Astrocyte (in vitro differentiated cells and primary cell): ENCODE measurements around the gene RPS3A. TPM values are rescaled to one million over a fixed set of nuclear protein-coding genes. Genes with fewer than 3 reads are reported as not detected.

Experiments
- DNase-seq: peaks from one replicate; pipeline ENCODE4 v3.0.0-alpha.2; 2010; ENCODE audit warnings: low read depth
- FAIRE-seq: peaks from 2 replicates; lab custom pipeline; 2011; peaks lifted over from hg19 to GRCh38; lab: Jason Lieb, UNC
- H2AFZ ChIP-seq: 2 replicates; pipeline ENCODE4 v1.6.0; 2012; ENCODE audit warnings: low read depth, low read length, inconsistent platforms
- H3K27ac ChIP-seq: 2 replicates; pipeline ENCODE4 v1.5.1; 2011; ENCODE audit warnings: low read depth, low read length, inconsistent platforms
- H3K27me3 ChIP-seq: 2 replicates; pipeline ENCODE4 v1.6.0; 2011; ENCODE audit warnings: low read length, inconsistent platforms; ENCODE audit not compliant: insufficient read depth
- H3K36me3 ChIP-seq: 2 replicates; pipeline ENCODE4 v1.5.1; 2011; ENCODE audit warnings: low read length, inconsistent platforms; ENCODE audit not compliant: insufficient read depth
- H3K4me1 ChIP-seq: 2 replicates; pipeline ENCODE4 v1.5.1; 2011; ENCODE audit warnings: low read length, inconsistent platforms; ENCODE audit not compliant: insufficient read depth
- H3K4me2 ChIP-seq: 2 replicates; pipeline ENCODE4 v1.6.0; 2012; ENCODE audit warnings: low read length, inconsistent platforms
- H3K4me3 ChIP-seq: 2 replicates; pipeline ENCODE4 v1.5.1; 2011; ENCODE audit warnings: low read depth, mild to moderate bottlenecking, low read length, inconsistent platforms; ENCODE audit not compliant: insufficient read depth
- H3K79me2 ChIP-seq: 2 replicates; pipeline ENCODE4 v1.6.0; 2012; ENCODE audit warnings: mild to moderate bottlenecking, low read length, inconsistent platforms; ENCODE audit not compliant: insufficient read depth
- H3K9ac ChIP-seq: 2 replicates; pipeline ENCODE4 v1.6.0; 2012; ENCODE audit warnings: mild to moderate bottlenecking, low read length, inconsistent platforms
- H3K9me3 ChIP-seq: 2 replicates; pipeline ENCODE4 v1.5.1; 2012; ENCODE audit warnings: low read depth, mild to moderate bottlenecking, low read length, inconsistent platforms; ENCODE audit not compliant: insufficient read depth
- H4K20me1 ChIP-seq: 2 replicates; pipeline ENCODE4 v1.6.0; 2012; ENCODE audit warnings: low read length, inconsistent platforms; ENCODE audit not compliant: insufficient read depth
- H3K27ac Mint-ChIP-seq: one replicate; pipeline ENCODE4 v1.8.0; 2021; ENCODE audit warnings: mild to moderate bottlenecking, mixed read lengths; ENCODE audit not compliant: unreplicated experiment
- H3K27me3 Mint-ChIP-seq: one replicate; pipeline ENCODE4 v1.8.0; 2021; ENCODE audit warnings: low read depth, mixed read lengths; ENCODE audit not compliant: unreplicated experiment
- H3K36me3 Mint-ChIP-seq: one replicate; pipeline ENCODE4 v1.8.0; 2021; ENCODE audit warnings: low read depth, mixed read lengths; ENCODE audit not compliant: unreplicated experiment
- H3K4me1 Mint-ChIP-seq: one replicate; pipeline ENCODE4 v1.8.0; 2021; ENCODE audit warnings: low read depth, mixed read lengths; ENCODE audit not compliant: unreplicated experiment
- H3K4me3 Mint-ChIP-seq: one replicate; pipeline ENCODE4 v1.8.0; 2021; ENCODE audit warnings: mild to moderate bottlenecking, moderate library complexity, mixed read lengths; ENCODE audit not compliant: unreplicated experiment
- H3K9me3 Mint-ChIP-seq: one replicate; pipeline ENCODE4 v1.8.0; 2021; ENCODE audit warnings: mild to moderate bottlenecking, mixed read lengths; ENCODE audit not compliant: unreplicated experiment
- EZH2 ChIP-seq: IDR thresholded peaks from 2 replicates; pipeline ENCODE4 v1.6.1; 2012; ENCODE audit warnings: mild to moderate bottlenecking, low read length, inconsistent platforms; ENCODE audit not compliant: insufficient read depth
- total RNA-seq: library from RNA; stranded (reverse); gene quantifications from 2 replicates; pipeline ENCODE4 v1.2.1, GENCODE V29; 2021
- TF ChIP-seq, protein P1 (sequence below): IDR thresholded peaks from 2 replicates; pipeline ENCODE4 v1.5.1; 2011; ENCODE audit warnings: low read depth, mild to moderate bottlenecking, inconsistent platforms, low read length, moderate library complexity; ENCODE audit not compliant: insufficient read depth

Gene RPS3A
- total RNA-seq, 1 donor from 2014 or later, result 1,351 TPM

DNA sequence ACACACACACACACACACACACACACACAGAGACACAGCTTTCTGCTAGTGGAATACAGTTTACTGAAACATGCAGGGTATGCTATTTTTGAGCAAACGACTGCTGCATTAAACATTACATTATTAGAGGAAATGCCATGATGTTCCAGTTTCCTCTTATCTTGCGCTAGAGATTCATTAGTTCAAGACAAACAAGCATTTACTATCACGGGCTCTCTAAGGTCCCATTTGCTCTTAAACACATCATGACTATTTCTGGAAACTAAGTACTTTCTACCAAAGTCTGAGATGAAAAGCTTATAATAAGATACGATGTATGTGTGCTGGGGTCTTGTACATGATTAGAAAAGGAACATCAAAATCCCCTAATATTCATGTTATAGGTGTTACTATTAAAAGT is 48.8 kb downstream of the RPS3A start:
- Histone ChIP-seq H3K4me2 (no peak overlapping the region), H3K4me3 (no peak overlapping the region), H2AFZ (no peak overlapping the region), H3K79me2 (no peaks in the 10 kb centered on the region), H3K4me1 (no peaks in the 10 kb centered on the region), H3K9ac (no peak overlapping the region), H3K36me3 (peaks cover 25% of the 10 kb centered on the region), H3K27ac (no peak overlapping the region), H3K27me3 (no peaks in the 10 kb centered on the region), H4K20me1 (no peaks in the 10 kb centered on the region), H3K9me3 (no peaks in the 10 kb centered on the region)
- Mint-ChIP-seq H3K4me1 (no peaks in the 10 kb centered on the region), H3K36me3 (peaks cover 11% of the 10 kb centered on the region), H3K27me3 (no peaks in the 10 kb centered on the region), H3K4me3 (no peak overlapping the region), H3K9me3 (no peaks in the 10 kb centered on the region), H3K27ac (no peak overlapping the region)
- DNase-seq (no peak), FAIRE-seq (no peak)
- TF ChIP-seq, protein P1, sequence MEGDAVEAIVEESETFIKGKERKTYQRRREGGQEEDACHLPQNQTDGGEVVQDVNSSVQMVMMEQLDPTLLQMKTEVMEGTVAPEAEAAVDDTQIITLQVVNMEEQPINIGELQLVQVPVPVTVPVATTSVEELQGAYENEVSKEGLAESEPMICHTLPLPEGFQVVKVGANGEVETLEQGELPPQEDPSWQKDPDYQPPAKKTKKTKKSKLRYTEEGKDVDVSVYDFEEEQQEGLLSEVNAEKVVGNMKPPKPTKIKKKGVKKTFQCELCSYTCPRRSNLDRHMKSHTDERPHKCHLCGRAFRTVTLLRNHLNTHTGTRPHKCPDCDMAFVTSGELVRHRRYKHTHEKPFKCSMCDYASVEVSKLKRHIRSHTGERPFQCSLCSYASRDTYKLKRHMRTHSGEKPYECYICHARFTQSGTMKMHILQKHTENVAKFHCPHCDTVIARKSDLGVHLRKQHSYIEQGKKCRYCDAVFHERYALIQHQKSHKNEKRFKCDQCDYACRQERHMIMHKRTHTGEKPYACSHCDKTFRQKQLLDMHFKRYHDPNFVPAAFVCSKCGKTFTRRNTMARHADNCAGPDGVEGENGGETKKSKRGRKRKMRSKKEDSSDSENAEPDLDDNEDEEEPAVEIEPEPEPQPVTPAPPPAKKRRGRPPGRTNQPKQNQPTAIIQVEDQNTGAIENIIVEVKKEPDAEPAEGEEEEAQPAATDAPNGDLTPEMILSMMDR, result no peak
- TF ChIP-seq EZH2, result no peak

DNA sequence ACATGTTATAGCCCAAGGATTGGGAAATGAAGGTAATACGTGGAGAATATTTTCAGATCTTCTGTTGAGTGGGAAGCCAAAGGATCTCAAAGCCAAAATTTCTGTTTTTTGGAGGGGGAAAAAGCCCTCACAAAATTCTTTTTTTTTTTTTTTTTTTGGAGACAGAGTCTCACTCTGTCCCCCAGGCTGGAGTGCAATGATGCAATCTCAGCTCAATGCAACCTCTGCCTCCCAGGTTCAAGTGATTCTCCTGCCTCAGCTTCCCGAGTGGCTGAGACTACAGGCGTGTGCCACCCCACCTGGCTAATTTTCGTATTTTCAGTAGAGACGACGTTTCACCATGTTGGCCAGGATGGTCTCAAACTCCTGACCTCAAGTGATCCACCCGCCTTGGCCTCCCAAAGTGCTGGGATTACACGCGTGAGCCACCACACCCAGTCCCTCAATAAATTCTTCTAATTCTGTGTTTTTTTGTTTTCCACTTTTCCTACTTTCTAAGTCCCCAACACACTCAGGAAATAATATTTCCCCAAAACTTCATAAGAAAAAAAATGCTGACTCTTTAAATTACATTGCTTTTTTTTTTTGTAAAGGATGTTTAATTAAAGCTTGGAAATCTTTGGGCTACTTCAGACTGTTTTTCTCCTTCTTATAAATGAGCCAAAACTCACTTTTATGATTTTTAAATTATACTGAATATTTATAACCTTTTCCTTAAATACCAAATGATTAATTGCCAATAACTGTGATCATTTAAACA is 51.6 kb downstream of the RPS3A start:
- no peak for TF ChIP-seq EZH2
- TF ChIP-seq, protein P1, result no peak
- Histone ChIP-seq H3K9me3 (no peaks in the 10 kb centered on the region), H3K27ac (no peak overlapping the region), H3K4me2 (no peak overlapping the region), H3K9ac (no peak overlapping the region), H3K79me2 (no peaks in the 10 kb centered on the region), H4K20me1 (no peaks in the 10 kb centered on the region), H3K4me3 (no peak overlapping the region), H3K27me3 (no peaks in the 10 kb centered on the region), H3K4me1 (no peaks in the 10 kb centered on the region), H3K36me3 (peaks cover 18% of the 10 kb centered on the region), H2AFZ (no peak overlapping the region)
- peaks cover 7% of the 10 kb centered on the region for H3K36me3 Mint-ChIP-seq
- FAIRE-seq (no peak), DNase-seq (no peak)
- no peak overlapping the region for H3K4me3 Mint-ChIP-seq
- H3K9me3 Mint-ChIP-seq, result no peaks in the 10 kb centered on the region
- no peak overlapping the region for H3K27ac Mint-ChIP-seq
- H3K4me1 Mint-ChIP-seq, result no peaks in the 10 kb centered on the region
- no peaks in the 10 kb centered on the region for H3K27me3 Mint-ChIP-seq

DNA sequence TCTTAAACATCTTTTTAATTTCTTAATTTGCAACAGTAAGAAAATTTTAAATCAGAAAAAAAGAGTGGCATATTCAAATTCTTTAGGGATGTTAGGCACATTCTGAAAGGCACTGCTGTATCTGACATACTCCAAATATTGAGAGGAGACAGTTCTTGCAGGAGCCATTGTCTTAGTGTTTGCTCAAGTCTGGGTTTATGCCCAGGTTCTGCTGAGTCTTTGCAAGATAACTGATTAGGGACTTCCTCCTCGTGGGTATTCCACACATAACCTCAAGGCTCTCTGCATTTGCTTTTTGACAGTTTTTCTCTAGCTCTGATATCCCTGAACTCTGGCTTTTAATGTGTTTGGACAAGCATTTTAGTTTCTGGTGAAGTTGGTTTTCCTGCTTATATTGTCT is 52.6 kb downstream of the RPS3A start:
- Mint-ChIP-seq H3K27me3 (no peaks in the 10 kb centered on the region), H3K36me3 (peaks cover 7% of the 10 kb centered on the region), H3K9me3 (no peaks in the 10 kb centered on the region), H3K27ac (no peak overlapping the region), H3K4me1 (no peaks in the 10 kb centered on the region), H3K4me3 (no peak overlapping the region)
- Histone ChIP-seq H3K79me2 (no peaks in the 10 kb centered on the region), H4K20me1 (no peaks in the 10 kb centered on the region), H3K27ac (no peak overlapping the region), H3K4me2 (no peak overlapping the region), H3K4me1 (no peaks in the 10 kb centered on the region), H2AFZ (no peak overlapping the region), H3K27me3 (no peaks in the 10 kb centered on the region), H3K9ac (no peak overlapping the region), H3K9me3 (no peaks in the 10 kb centered on the region), H3K4me3 (no peak overlapping the region), H3K36me3 (peaks cover 18% of the 10 kb centered on the region)
- no peak for TF ChIP-seq EZH2
- TF ChIP-seq, protein P1, result no peak
- FAIRE-seq (no peak), DNase-seq (no peak)
